Measurements from ENCODE around the gene TRIM41. TPM values are rescaled to one million over a fixed set of nuclear protein-coding genes. Genes with fewer than 3 reads are reported as not detected.
"Not testable (repeated sequence)": the region's sequence is repeated elsewhere in the genome, so short reads cannot be mapped to it uniquely, and the experiment has no call there.

Gene TRIM41
- total RNA-seq, 1 donor: 6.1 TPM

GRCh38 chr5:181265092-181265671 is 42.1 kb downstream of the TRIM41 start:
- Histone ChIP-seq H3K4me3 (ENCODE audit: low read length) (no peak overlapping the region), H3K9me3 (ENCODE audit: low read depth, low read length) (no peaks in the 10 kb centered on the region), H3K4me1 (ENCODE audit: insufficient read depth, low read length) (peaks cover 12% of the 10 kb centered on the region), H3K27me3 (ENCODE audit: insufficient read depth, low read length) (no peaks in the 10 kb centered on the region)

- H3K4me3 ChIP-seq (ENCODE audit: low read length); H3K27me3 ChIP-seq (ENCODE audit: insufficient read depth, low read length); H3K4me1 ChIP-seq (ENCODE audit: insufficient read depth, low read length); H3K9me3 ChIP-seq (ENCODE audit: low read depth, low read length): not testable (repeated sequence)
Measured at GRCh38 chr5:181267291-181267904, 44.3 kb downstream of the TRIM41 start.

GRCh38 chr5:181267907-181268306 is 44.8 kb downstream of the TRIM41 start:
- not testable (repeated sequence) for H3K4me3 ChIP-seq (ENCODE audit: low read length); H3K4me1 ChIP-seq (ENCODE audit: insufficient read depth, low read length); H3K27me3 ChIP-seq (ENCODE audit: insufficient read depth, low read length); H3K9me3 ChIP-seq (ENCODE audit: low read depth, low read length)

- no peaks in the 10 kb centered on the region for H3K9me3 ChIP-seq (ENCODE audit: low read depth, low read length)
- no peaks in the 10 kb centered on the region for H3K27me3 ChIP-seq (ENCODE audit: insufficient read depth, low read length)
- H3K4me3 ChIP-seq (ENCODE audit: low read length): no peak overlapping the region
- no peaks in the 10 kb centered on the region for H3K4me1 ChIP-seq (ENCODE audit: insufficient read depth, low read length)
Measured at GRCh38 chr5:181271081-181271480, 48.0 kb downstream of the TRIM41 start.

GRCh38 chr5:181273433-181273744 is 50.3 kb downstream of the TRIM41 start:
- not testable (repeated sequence) for H3K4me1 ChIP-seq (ENCODE audit: insufficient read depth, low read length); H3K4me3 ChIP-seq (ENCODE audit: low read length); H3K9me3 ChIP-seq (ENCODE audit: low read depth, low read length); H3K27me3 ChIP-seq (ENCODE audit: insufficient read depth, low read length)

GRCh38 chr5:181280251-181280762 is 57.2 kb downstream of the TRIM41 start:
- Histone ChIP-seq H3K4me3 (ENCODE audit: low read length) (no peak overlapping the region), H3K27me3 (ENCODE audit: insufficient read depth, low read length) (no peaks in the 10 kb centered on the region), H3K9me3 (ENCODE audit: low read depth, low read length) (no peaks in the 10 kb centered on the region), H3K4me1 (ENCODE audit: insufficient read depth, low read length) (no peaks in the 10 kb centered on the region)

GRCh38 chr5:181281077-181281983 is 58.2 kb downstream of the TRIM41 start:
- Histone ChIP-seq H3K9me3 (ENCODE audit: low read depth, low read length) (no peaks in the 10 kb centered on the region), H3K4me3 (ENCODE audit: low read length) (no peak overlapping the region)

GRCh38 chr5:181281984-181282316 is 58.9 kb downstream of the TRIM41 start:
- Histone ChIP-seq H3K4me1 (ENCODE audit: insufficient read depth, low read length) (no peaks in the 10 kb centered on the region), H3K9me3 (ENCODE audit: low read depth, low read length) (no peaks in the 10 kb centered on the region), H3K4me3 (ENCODE audit: low read length) (no peak overlapping the region), H3K27me3 (ENCODE audit: insufficient read depth, low read length) (no peaks in the 10 kb centered on the region)

More at GRCh38 chr5:181281077-181281983, 58.2 kb downstream of the TRIM41 start:
- H3K4me1 ChIP-seq (ENCODE audit: insufficient read depth, low read length): no peaks in the 10 kb centered on the region
- H3K27me3 ChIP-seq (ENCODE audit: insufficient read depth, low read length): no peaks in the 10 kb centered on the region

GRCh38 chr5:181282415-181282814 is 59.3 kb downstream of the TRIM41 start:
- not testable (repeated sequence) for H3K9me3 ChIP-seq (ENCODE audit: low read depth, low read length); H3K4me3 ChIP-seq (ENCODE audit: low read length); H3K27me3 ChIP-seq (ENCODE audit: insufficient read depth, low read length); H3K4me1 ChIP-seq (ENCODE audit: insufficient read depth, low read length)

- H3K4me1 ChIP-seq (ENCODE audit: insufficient read depth, low read length): no peaks in the 10 kb centered on the region
- H3K4me3 ChIP-seq (ENCODE audit: low read length): no peak overlapping the region
- H3K9me3 ChIP-seq (ENCODE audit: low read depth, low read length): no peaks in the 10 kb centered on the region
- no peaks in the 10 kb centered on the region for H3K27me3 ChIP-seq (ENCODE audit: insufficient read depth, low read length)
Measured at GRCh38 chr5:181282874-181283273, 59.8 kb downstream of the TRIM41 start.

- H3K27me3 ChIP-seq (ENCODE audit: insufficient read depth, low read length): no peaks in the 10 kb centered on the region
- no peaks in the 10 kb centered on the region for H3K4me1 ChIP-seq (ENCODE audit: insufficient read depth, low read length)
- no peak overlapping the region for H3K4me3 ChIP-seq (ENCODE audit: low read length)
- H3K9me3 ChIP-seq (ENCODE audit: low read depth, low read length): no peaks in the 10 kb centered on the region
Measured at GRCh38 chr5:181283347-181283746, 60.3 kb downstream of the TRIM41 start.

GRCh38 chr5:181283841-181284755 is 61.0 kb downstream of the TRIM41 start:
- H3K9me3 ChIP-seq (ENCODE audit: low read depth, low read length); H3K4me1 ChIP-seq (ENCODE audit: insufficient read depth, low read length); H3K4me3 ChIP-seq (ENCODE audit: low read length); H3K27me3 ChIP-seq (ENCODE audit: insufficient read depth, low read length): not testable (repeated sequence)

All from mononuclear cell (primary cell).